SK-N-SH (cell line): ENCODE measurements around the gene SCYGR5. TPM values are rescaled to one million over a fixed set of nuclear protein-coding genes. Genes with fewer than 3 reads are reported as not detected.

Source experiments
- CTCF ChIA-PET: fragments of 300-600, 350-600 bp; formaldehyde crosslinking; extraction: SDS; loops from one replicate; lab custom pipeline; 2021; lab: Yijun Ruan, JAX
- POLR2A ChIA-PET: fragments of 350-600 bp; sonication (Branson Sonifier 250); formaldehyde crosslinking; extraction: SDS; loops from one replicate; lab custom pipeline; 2020; ENCODE audit warnings: antibody characterized with exemption, inconsistent platforms; lab: Yijun Ruan, JAX
- DNase-seq: peaks from one replicate; pipeline ENCODE4 v3.0.0; 2012
- H2AFZ ChIP-seq: fragments of 200-600 bp; sonication (generic); 2 replicates; pipeline ENCODE4 v1.8.1; 2016; ENCODE audit warnings: antibody characterized with exemption, mild to moderate bottlenecking, low read depth
- H3F3A ChIP-seq: fragments of 200-600 bp; sonication (generic); replicated peaks from 2 replicates; pipeline ENCODE3; 2016; ENCODE audit warnings: antibody characterized with exemption, mild to moderate bottlenecking; ENCODE audit not compliant: insufficient read depth
- H3K27ac ChIP-seq, 2 experiments: fragments of 200-500 bp in 1 of 2; fragments of 200-600 bp in 1 of 2; sonication (Bioruptor generic) in 1 of 2; sonication (generic), shearing (Covaris generic) in 1 of 2; 2 replicates each; pipeline versions ENCODE4 v1.5.1 to v1.6.1; 2014 to 2016; ENCODE audit warnings: low read depth in 2 of 2, inconsistent platforms in 1 of 2, low read length in 1 of 2, mild to moderate bottlenecking in 1 of 2, mixed read lengths in 1 of 2
- H3K27me3 ChIP-seq: fragments of 200-600 bp; sonication (generic), shearing (Covaris generic); 2 replicates; pipeline ENCODE4 v1.6.1; 2016; ENCODE audit warnings: mixed run types; ENCODE audit not compliant: insufficient read depth
- H3K36me3 ChIP-seq, 2 experiments: fragments of 200-500 bp in 1 of 2; fragments of 200-600 bp in 1 of 2; sonication (Bioruptor generic) in 1 of 2; sonication (generic) in 1 of 2; replicated peaks in 1 of 2; 2 replicates each; pipeline versions ENCODE3 to v1.5.1; 2014 to 2016; ENCODE audit warnings: low read length in 1 of 2, mild to moderate bottlenecking in 1 of 2; ENCODE audit not compliant: insufficient read depth in 2 of 2, control insufficient read depth in 1 of 2
- H3K4me1 ChIP-seq, 2 experiments: fragments of 200-500 bp in 1 of 2; fragments of 200-600 bp in 1 of 2; sonication (Bioruptor generic) in 1 of 2; sonication (generic), shearing (Covaris generic) in 1 of 2; 2 replicates each; pipeline versions ENCODE4 v1.5.1 to v1.6.1; 2014 to 2016; ENCODE audit warnings: low read depth in 1 of 2, low read length in 1 of 2, mixed run types in 1 of 2; ENCODE audit not compliant: insufficient read depth in 2 of 2, control insufficient read depth in 1 of 2
- H3K4me2 ChIP-seq: fragments of 200-600 bp; sonication (generic), shearing (Covaris generic); 2 replicates; pipeline ENCODE4 v1.6.1; 2017; ENCODE audit warnings: mixed run types
- H3K4me3 ChIP-seq, 2 experiments: fragments of 200-500 bp in 1 of 2; fragments of 200-600 bp in 1 of 2; sonication (Bioruptor generic) in 1 of 2; sonication (generic), shearing (Covaris generic) in 1 of 2; 2 replicates each; pipeline versions ENCODE4 v1.5.1 to v1.8.1; 2014 to 2016; ENCODE audit warnings: low read depth in 2 of 2, inconsistent platforms in 1 of 2, low read length in 1 of 2, mild to moderate bottlenecking in 1 of 2, mixed read lengths in 1 of 2, moderate library complexity in 1 of 2
- H3K79me2 ChIP-seq: fragments of 200-600 bp; sonication (generic); 2 replicates; pipeline ENCODE4 v1.8.1; 2017; ENCODE audit warnings: mild to moderate bottlenecking; ENCODE audit not compliant: insufficient read depth
- H3K9ac ChIP-seq: fragments of 200-600 bp; sonication (generic); 2 replicates; pipeline ENCODE4 v1.6.1; 2017; ENCODE audit warnings: mixed run types
- H3K9me2 ChIP-seq: fragments of 200-600 bp; sonication (generic); 2 replicates; pipeline ENCODE4 v1.6.1; 2017; ENCODE audit warnings: mixed run types
- H3K9me3 ChIP-seq: fragments of 200-600 bp; sonication (generic); 2 replicates; pipeline ENCODE4 v1.6.1; 2017; ENCODE audit warnings: mixed run types, mild to moderate bottlenecking, moderate library complexity
- H4K20me1 ChIP-seq: fragments of 200-600 bp; sonication (generic); 2 replicates; pipeline ENCODE4 v1.6.1; 2017; ENCODE audit warnings: mild to moderate bottlenecking, mixed run types; ENCODE audit not compliant: insufficient read depth
- CHD2 ChIP-seq: fragments of 150-350 bp; IDR thresholded peaks from 2 replicates; pipeline ENCODE4 v1.6.1; 2018; ENCODE audit warnings: low read length; ENCODE audit not compliant: partially characterized antibody
- CTCF ChIP-seq: fragments of 200-600 bp; sonication (generic); IDR thresholded peaks from 2 replicates; pipeline ENCODE4 v1.6.1; 2017; ENCODE audit warnings: antibody characterized with exemption, mild to moderate bottlenecking, moderate library complexity
- ELF1 ChIP-seq: IDR thresholded peaks from 2 replicates; pipeline ENCODE4 v1.4.0; 2012
- FOSL2 ChIP-seq: IDR thresholded peaks from 2 replicates; pipeline ENCODE4 v1.4.0; 2012; ENCODE audit warnings: low read depth, mild to moderate bottlenecking, moderate library complexity, borderline replicate concordance
- FOXM1 ChIP-seq: IDR thresholded peaks from 2 replicates; pipeline ENCODE4 v1.4.0; 2012; ENCODE audit warnings: low read depth, mild to moderate bottlenecking
- GABPA ChIP-seq: IDR thresholded peaks from 2 replicates; pipeline ENCODE4 v1.4.0; 2012; ENCODE audit warnings: low read depth, mild to moderate bottlenecking
- GATA2 ChIP-seq: sonication (generic); formaldehyde crosslinking; IDR thresholded peaks from 2 replicates; pipeline ENCODE4 v1.5.0; 2020; ENCODE audit warnings: mild to moderate bottlenecking, missing genetic modification reagents
- IRF3 ChIP-seq: fragments of 150-350 bp; IDR thresholded peaks from 2 replicates; pipeline ENCODE4 v1.6.1; 2016; ENCODE audit warnings: mild to moderate bottlenecking, low read depth, low read length
- JUND ChIP-seq: IDR thresholded peaks from 2 replicates; pipeline ENCODE4 v1.4.0; 2012
- MEF2A ChIP-seq: IDR thresholded peaks from 2 replicates; pipeline ENCODE4 v1.4.0; 2012; ENCODE audit warnings: low read depth, borderline replicate concordance
- MXI1 ChIP-seq: IDR thresholded peaks from 2 replicates; pipeline ENCODE4 v1.6.1; 2012; ENCODE audit warnings: mild to moderate bottlenecking, low read depth, low read length, improper control_type of control experiment
- NFIC ChIP-seq: IDR thresholded peaks from 2 replicates; pipeline ENCODE4 v1.4.0; 2012; ENCODE audit warnings: borderline replicate concordance
- NRF1 ChIP-seq: IDR thresholded peaks from 2 replicates; pipeline ENCODE4 v1.6.1; 2012; ENCODE audit warnings: low read depth, mild to moderate bottlenecking, low read length
- RCOR1 ChIP-seq: fragments of 150-350 bp; IDR thresholded peaks from 2 replicates; pipeline ENCODE4 v1.6.1; 2017; ENCODE audit warnings: antibody characterized with exemption, low read length
- REST ChIP-seq: IDR thresholded peaks from 2 replicates; pipeline ENCODE4 v1.6.1; 2012; ENCODE audit warnings: mild to moderate bottlenecking, low read depth, low read length, moderate library complexity
- RFX5 ChIP-seq: IDR thresholded peaks from 2 replicates; pipeline ENCODE4 v1.6.1; 2012; ENCODE audit warnings: mild to moderate bottlenecking, improper control_type of control experiment, low read length
- RXRA ChIP-seq: IDR thresholded peaks from 2 replicates; pipeline ENCODE4 v1.4.0; 2012; ENCODE audit warnings: low read depth, mild to moderate bottlenecking, borderline replicate concordance
- SIN3A ChIP-seq: IDR thresholded peaks from 2 replicates; pipeline ENCODE4 v1.6.1; 2012; ENCODE audit warnings: low read depth, mild to moderate bottlenecking, low read length, moderate library complexity, borderline replicate concordance
- SMC3 ChIP-seq: IDR thresholded peaks from 2 replicates; pipeline ENCODE4 v1.6.1; 2012; ENCODE audit warnings: low read depth, low read length, improper control_type of control experiment
- TAF1 ChIP-seq: IDR thresholded peaks from 2 replicates; pipeline ENCODE4 v1.6.1; 2012; ENCODE audit warnings: low read depth, mild to moderate bottlenecking, low read length, moderate library complexity, borderline replicate concordance
- TCF12 ChIP-seq: IDR thresholded peaks from 2 replicates; pipeline ENCODE4 v1.4.0; 2012
- USF2 ChIP-seq: fragments of 150-350 bp; IDR thresholded peaks from 2 replicates; pipeline ENCODE4 v1.6.1; 2017; ENCODE audit warnings: antibody characterized with exemption, low read length, low read depth, borderline replicate concordance
- ZBTB33 ChIP-seq: IDR thresholded peaks from 2 replicates; pipeline ENCODE4 v1.4.0; 2012; ENCODE audit warnings: low read depth, borderline replicate concordance
- WGBS: methylation state at CpG from one replicate; pipeline ENCODE4 v1.1.6; 2017; ENCODE audit warnings: low lambda C conversion rate; 5-methylcytosine and 5-hydroxymethylcytosine counted together
- polyA plus RNA-seq, 3 experiments: library from polyadenylated mRNA; depleted of rRNA; stranded (reverse); fragments of >200 nt; gene quantifications; 2 replicates each; pipeline ENCODE4 v1.2.3, GENCODE V29; 2012
- TF ChIP-seq, protein P1 (sequence below): IDR thresholded peaks from 2 replicates; pipeline ENCODE4 v1.4.0; 2012; ENCODE audit warnings: low read depth
- TF ChIP-seq, protein P2 (sequence below): IDR thresholded peaks from 2 replicates; pipeline ENCODE4 v1.4.0; 2012; ENCODE audit warnings: low read depth, borderline replicate concordance

The SCYGR5 gene
- polyA plus RNA-seq, 1 of the 3 experiments (the other 2 are of a cell fraction), result not detected

- H3K4me2 ChIP-seq, result no peak overlapping the region
- no peaks in the 10 kb centered on the region for H3K9me3 ChIP-seq
- no peak overlapping the region for H3K27ac ChIP-seq
- H4K20me1 ChIP-seq, result no peaks in the 10 kb centered on the region
- CTCF ChIA-PET, result interaction anchor here (5.6 kb wide), 1 partner anchor 111 kb away, joined by 59 read pairs; no protein-coding TSS in a partner anchor
- H3K79me2 ChIP-seq, result no peaks in the 10 kb centered on the region
- H3K27me3 ChIP-seq, result no peaks in the 10 kb centered on the region
- POLR2A ChIA-PET, result no interaction called here
- no peaks in the 10 kb centered on the region for H3K9me2 ChIP-seq
- H3K36me3 ChIP-seq, result no peaks in the 10 kb centered on the region
- no peak overlapping the region for H3K4me3 ChIP-seq
- H3F3A ChIP-seq, result no peaks in the 10 kb centered on the region
- no peak for DNase-seq
- no peak overlapping the region for H3K9ac ChIP-seq
- WGBS, result 0% methylated on average over 1 of the region's 1 CpG
- H3K4me1 ChIP-seq, result no peaks in the 10 kb centered on the region
- H2AFZ ChIP-seq, result no peak overlapping the region
- TF ChIP-seq NFIC (no peak), RXRA (peak; percentile 92), MEF2A (no peak), JUND (peak; percentile 77), CHD2 (no peak), RCOR1 (no peak), MXI1 (no peak), ELF1 (no peak), RFX5 (no peak), ZBTB33 (no peak), FOSL2 (peak; percentile 93), TCF12 (peak; percentile 37; the same call in 1 of the 2 replicates), FOXM1 (no peak), GATA2 (CRISPR knock-in tag) (no peak), TAF1 (no peak), GABPA (no peak), IRF3 (no peak), USF2 (no peak), SMC3 (no peak), REST (no peak), CTCF (no peak), SIN3A (no peak), NRF1 (no peak)
- TF ChIP-seq, protein P1, sequence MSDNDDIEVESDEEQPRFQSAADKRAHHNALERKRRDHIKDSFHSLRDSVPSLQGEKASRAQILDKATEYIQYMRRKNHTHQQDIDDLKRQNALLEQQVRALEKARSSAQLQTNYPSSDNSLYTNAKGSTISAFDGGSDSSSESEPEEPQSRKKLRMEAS, result no peak
- TF ChIP-seq, protein P2, sequence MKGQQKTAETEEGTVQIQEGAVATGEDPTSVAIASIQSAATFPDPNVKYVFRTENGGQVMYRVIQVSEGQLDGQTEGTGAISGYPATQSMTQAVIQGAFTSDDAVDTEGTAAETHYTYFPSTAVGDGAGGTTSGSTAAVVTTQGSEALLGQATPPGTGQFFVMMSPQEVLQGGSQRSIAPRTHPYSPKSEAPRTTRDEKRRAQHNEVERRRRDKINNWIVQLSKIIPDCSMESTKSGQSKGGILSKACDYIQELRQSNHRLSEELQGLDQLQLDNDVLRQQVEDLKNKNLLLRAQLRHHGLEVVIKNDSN, result no peak
Measured at GRCh38 chr2:227655454-227655853, 11.2 kb upstream of the SCYGR5 start.
